GM12878 (cell line): ENCODE measurements around the gene NCOA6. TPM values are rescaled to one million over a fixed set of nuclear protein-coding genes. Genes with fewer than 3 reads are reported as not detected.

Experiments used
- ATAC-seq: fragments of 200-7000 bp; cut with Tn5 transposase; 3 replicates; pipeline ENCODE4 v1.9.1; 2020; ENCODE audit warnings: mild to moderate bottlenecking, moderate library complexity
- BruUV-seq: library from RNA; stranded (reverse); fragments of 400-500 nt; replicated peaks from 2 replicates; lab custom pipeline; 2021; lab: Mats Ljungman, UMichigan
- CTCF ChIA-PET: fragments of 300-600 bp; sonication (Branson Sonifier 250); formaldehyde crosslinking; extraction: SDS; loops from one replicate; lab custom pipeline; 2021; ENCODE audit warnings: inconsistent platforms; lab: Yijun Ruan, JAX
- POLR2A ChIA-PET: fragments of 350-600 bp; formaldehyde crosslinking; extraction: SDS; loops from one replicate; lab custom pipeline; 2021; ENCODE audit warnings: inconsistent platforms; lab: Charles Lee
- RAD21 ChIA-PET: fragments of 300-600 bp; sonication (Branson Sonifier 250); formaldehyde crosslinking; loops from one replicate; lab custom pipeline; 2023; ENCODE audit warnings: antibody characterized with exemption; ENCODE audit not compliant: unreplicated experiment; lab: Charles Lee
- SMC1A ChIA-PET: fragments of 300-600 bp; sonication (Branson Sonifier 250); formaldehyde crosslinking; loops from one replicate; lab custom pipeline; 2023; ENCODE audit not compliant: unreplicated experiment, uncharacterized antibody; lab: Charles Lee
- DNase-seq: peaks from one replicate; pipeline ENCODE4 v3.0.0-alpha.2; 2011; ENCODE audit warnings: low read depth, low spot score
- FAIRE-seq: peaks from 3 replicates; lab custom pipeline; 2011; peaks lifted over from hg19 to GRCh38; lab: Jason Lieb, UNC
- H2AFZ ChIP-seq: 2 replicates; pipeline ENCODE4 v1.6.0; 2011; ENCODE audit warnings: low read depth, low read length, control low read depth; ENCODE audit not compliant: control insufficient read depth
- H3K27ac ChIP-seq: 2 replicates; pipeline ENCODE4 v1.5.1; 2011; ENCODE audit warnings: control low read depth; ENCODE audit not compliant: control insufficient read depth, insufficient read depth
- H3K27me3 ChIP-seq, 2 experiments: replicated peaks in 1 of 2; 2 replicates each; pipeline versions ENCODE4 v1.6.0 to v1.6.1; 2011; ENCODE audit warnings: low read length in 1 of 2; ENCODE audit not compliant: control insufficient read depth in 2 of 2, insufficient read depth in 2 of 2
- H3K36me3 ChIP-seq, 2 experiments: 2 replicates each; pipeline ENCODE4 v1.5.1; 2011; ENCODE audit warnings: low read length in 1 of 2; ENCODE audit not compliant: control insufficient read depth in 2 of 2, insufficient read depth in 2 of 2
- H3K4me1 ChIP-seq: 2 replicates; pipeline ENCODE4 v1.6.1; 2011; ENCODE audit warnings: mild to moderate bottlenecking, low read length, moderate library complexity, mixed read lengths; ENCODE audit not compliant: control insufficient read depth, insufficient read depth
- H3K4me2 ChIP-seq: 2 replicates; pipeline ENCODE4 v1.6.0; 2011; ENCODE audit warnings: control low read depth; ENCODE audit not compliant: control insufficient read depth, insufficient read depth
- H3K4me3 ChIP-seq: fragments of 200-600 bp; sonication (generic); 2 replicates; pipeline ENCODE4 v1.5.1; 2016
- H3K79me2 ChIP-seq: 2 replicates; pipeline ENCODE4 v1.6.0; 2011; ENCODE audit warnings: low read length; ENCODE audit not compliant: control insufficient read depth, insufficient read depth
- H3K9ac ChIP-seq: 2 replicates; pipeline ENCODE4 v1.8.0; 2011; ENCODE audit warnings: low read length, control low read depth, mixed read lengths; ENCODE audit not compliant: control insufficient read depth, insufficient read depth
- H3K9me3 ChIP-seq: replicated peaks from 3 replicates; pipeline ENCODE4 v1.5.1; 2011; ENCODE audit warnings: mild to moderate bottlenecking, low read length; ENCODE audit not compliant: control insufficient read depth, insufficient read depth
- H4K20me1 ChIP-seq: 2 replicates; pipeline ENCODE4 v1.6.0; 2011; ENCODE audit not compliant: control insufficient read depth, insufficient read depth
- CREM ChIP-seq: IDR thresholded peaks from 2 replicates; pipeline ENCODE4 v1.6.1; 2014; ENCODE audit warnings: antibody characterized with exemption, low read depth
- DPF2 ChIP-seq: fragments of 450-650 bp; IDR thresholded peaks from 2 replicates; pipeline ENCODE4 v1.6.1; 2017; ENCODE audit warnings: mild to moderate bottlenecking
- E2F8 ChIP-seq: fragments of 450-650 bp; IDR thresholded peaks from 2 replicates; pipeline ENCODE4 v1.6.1; 2018; ENCODE audit warnings: mild to moderate bottlenecking, low read depth, moderate library complexity; ENCODE audit not compliant: partially characterized antibody
- MYC ChIP-seq: IDR thresholded peaks from 2 replicates; pipeline ENCODE4 v1.6.1; 2011; ENCODE audit warnings: mild to moderate bottlenecking, low read length, moderate library complexity, inconsistent platforms; ENCODE audit not compliant: insufficient read depth, insufficient replicate concordance, insufficient read length, severe bottlenecking
- NBN ChIP-seq: fragments of 450-650 bp; IDR thresholded peaks from 2 replicates; pipeline ENCODE4 v1.6.1; 2016
- PKNOX1 ChIP-seq: fragments of 450-650 bp; IDR thresholded peaks from 2 replicates; pipeline ENCODE4 v1.6.1; 2016; ENCODE audit warnings: mild to moderate bottlenecking
- RAD21 ChIP-seq: IDR thresholded peaks from 2 replicates; pipeline ENCODE4 v1.6.1; 2011; ENCODE audit warnings: mild to moderate bottlenecking, low read depth, low read length, moderate library complexity; ENCODE audit not compliant: insufficient read depth
- SREBF1 ChIP-seq: IDR thresholded peaks from 2 replicates; pipeline ENCODE4 v1.6.1; 2012; ENCODE audit warnings: mild to moderate bottlenecking, low read length
- STAT1 ChIP-seq: fragments of 450-650 bp; conservative IDR thresholded peaks from 2 replicates; pipeline ENCODE4 v1.6.1; 2014; ENCODE audit warnings: antibody characterized with exemption, mild to moderate bottlenecking
- WRNIP1 ChIP-seq: IDR thresholded peaks from 2 replicates; pipeline ENCODE4 v1.6.1; 2011; ENCODE audit warnings: low read depth, low read length, improper control_type of control experiment, borderline replicate concordance
- WGBS: methylation state at CpG from one replicate; pipeline ENCODE4 v1.1.6; 2016; ENCODE audit warnings: low lambda C conversion rate; ENCODE audit not compliant: insufficient replicate concordance, insufficient coverage; ENCODE audit errors: missing lambda C conversion rate; 5-methylcytosine and 5-hydroxymethylcytosine counted together
- in situ Hi-C: fragments of 300-500 bp; cut with MboI; formaldehyde crosslinking; loops from 9 replicates; pipeline ENCODE4 v1.14.3; 2018; ENCODE audit warnings: mixed read lengths
- intact Hi-C: fragments of 100-400 bp; cut with micrococcal nuclease; formaldehyde crosslinking; loops from one replicate; pipeline ENCODE4 v1.14.2; 2022; ENCODE audit not compliant: unreplicated experiment
- polyA plus RNA-seq, 11 experiments: library from polyadenylated mRNA; depleted of rRNA in 4 of 11; unstranded in 6 of 11; stranded (reverse) in 5 of 11; fragments of >200 nt; fragmentation: Nextera tagmentation in 4 of 11; fragmentation: Illumina TruSeq in 1 of 11; extraction: Ambion mirVana in 4 of 11; extraction: Trizol in 1 of 11; gene quantifications; 1 replicate in 1 of 11; 2 replicates in 10 of 11; pipeline versions ENCODE4 v1.2.1 to v1.2.3, GENCODE V29; 2011 to 2016; ENCODE audit warnings: inconsistent platforms in 2 of 11, missing spikeins in 2 of 11, low read depth in 1 of 11
- total RNA-seq, 4 experiments: library from RNA; depleted of rRNA in 3 of 4; stranded (reverse); fragments of >200 nt in 3 of 4; fragmentation: Illumina TruSeq in 1 of 4; extraction: Trizol in 1 of 4; gene quantifications; 2 replicates each; pipeline versions ENCODE4 v1.2.1 to v1.2.3, GENCODE V29; 2013 to 2021
- TF ChIP-seq, protein P1 (sequence below): fragments of 450-650 bp; IDR thresholded peaks from 2 replicates; pipeline ENCODE4 v1.6.1; 2017; ENCODE audit warnings: mild to moderate bottlenecking

The NCOA6 gene
- total and polyA plus RNA-seq, 10 of the 15 experiments (the other 5 are each of a cell fraction or from before 2014, with no cell fraction given), result 6.1 to 20.6 (median 12.6) TPM

- H4K20me1 ChIP-seq, result no peaks in the 10 kb centered on the region
- BruUV-seq, result no TSS peak
- no peak for DNase-seq
- 50% methylated on average over 2 of the region's 2 CpGs for WGBS
- peaks cover 34% of the 10 kb centered on the region for H3K79me2 ChIP-seq
- SMC1A ChIA-PET, result interaction anchor here (0.7 to 1.2 kb wide), 3 partner anchors 15 to 50 kb away, joined by 3 read pairs; no protein-coding TSS in a partner anchor
- H3K4me3 ChIP-seq, result no peak overlapping the region
- no peak overlapping the region for H3K27ac ChIP-seq
- ATAC-seq, result no peak
- H3K4me1 ChIP-seq, result no peaks in the 10 kb centered on the region; the same call in 1 of the 2 replicates
- POLR2A ChIA-PET, result no interaction called here
- no peak overlapping the region for H3K4me2 ChIP-seq
- H3K9me3 ChIP-seq, result no peaks in the 10 kb centered on the region
- no peak overlapping the region for H3K9ac ChIP-seq
- no peak for FAIRE-seq
- intact Hi-C loops, result no loop called here
- CTCF ChIA-PET, result interaction anchor here (0.6 to 1.4 kb wide), 3 partner anchors 18 to 658 kb away, joined by 3 to 4 read pairs (median 3); no protein-coding TSS in a partner anchor
- H3K36me3 ChIP-seq, result no peaks in the 10 kb centered on the region
- TF ChIP-seq RAD21 (no peak), DPF2 (no peak), STAT1 (no peak), PKNOX1 (no peak), SREBF1 (no peak), E2F8 (no peak), NBN (no peak), WRNIP1 (no peak), CREM (no peak), MYC (no peak)
- TF ChIP-seq, protein P1, sequence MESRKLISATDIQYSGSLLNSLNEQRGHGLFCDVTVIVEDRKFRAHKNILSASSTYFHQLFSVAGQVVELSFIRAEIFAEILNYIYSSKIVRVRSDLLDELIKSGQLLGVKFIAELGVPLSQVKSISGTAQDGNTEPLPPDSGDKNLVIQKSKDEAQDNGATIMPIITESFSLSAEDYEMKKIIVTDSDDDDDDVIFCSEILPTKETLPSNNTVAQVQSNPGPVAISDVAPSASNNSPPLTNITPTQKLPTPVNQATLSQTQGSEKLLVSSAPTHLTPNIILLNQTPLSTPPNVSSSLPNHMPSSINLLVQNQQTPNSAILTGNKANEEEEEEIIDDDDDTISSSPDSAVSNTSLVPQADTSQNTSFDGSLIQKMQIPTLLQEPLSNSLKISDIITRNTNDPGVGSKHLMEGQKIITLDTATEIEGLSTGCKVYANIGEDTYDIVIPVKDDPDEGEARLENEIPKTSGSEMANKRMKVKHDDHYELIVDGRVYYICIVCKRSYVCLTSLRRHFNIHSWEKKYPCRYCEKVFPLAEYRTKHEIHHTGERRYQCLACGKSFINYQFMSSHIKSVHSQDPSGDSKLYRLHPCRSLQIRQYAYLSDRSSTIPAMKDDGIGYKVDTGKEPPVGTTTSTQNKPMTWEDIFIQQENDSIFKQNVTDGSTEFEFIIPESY, result no peak
- TF ChIP-seq, all 136 proteins: peak for 0
- RAD21 ChIA-PET, result interaction anchor here (1.0 kb wide), 1 partner anchor 504 kb away, joined by 3 read pairs; no protein-coding TSS in a partner anchor
- in situ Hi-C loops, result no loop called here
- Histone ChIP-seq H3K27me3 (no peaks in the 10 kb centered on the region), H2AFZ (no peak overlapping the region)
Observed at GRCh38 chr20:34817801-34818200, 7.7 kb downstream of the NCOA6 start.
